ENCODE measurements around the gene ERV3-1. TPM values are rescaled to one million over a fixed set of nuclear protein-coding genes. Genes with fewer than 3 reads are reported as not detected.

The ERV3-1 gene
- total RNA-seq (2022; extraction: Qiagen RNA extraction): 1.9 to 3.7 TPM (median 3.1 TPM) in 5 replicates

DNA sequence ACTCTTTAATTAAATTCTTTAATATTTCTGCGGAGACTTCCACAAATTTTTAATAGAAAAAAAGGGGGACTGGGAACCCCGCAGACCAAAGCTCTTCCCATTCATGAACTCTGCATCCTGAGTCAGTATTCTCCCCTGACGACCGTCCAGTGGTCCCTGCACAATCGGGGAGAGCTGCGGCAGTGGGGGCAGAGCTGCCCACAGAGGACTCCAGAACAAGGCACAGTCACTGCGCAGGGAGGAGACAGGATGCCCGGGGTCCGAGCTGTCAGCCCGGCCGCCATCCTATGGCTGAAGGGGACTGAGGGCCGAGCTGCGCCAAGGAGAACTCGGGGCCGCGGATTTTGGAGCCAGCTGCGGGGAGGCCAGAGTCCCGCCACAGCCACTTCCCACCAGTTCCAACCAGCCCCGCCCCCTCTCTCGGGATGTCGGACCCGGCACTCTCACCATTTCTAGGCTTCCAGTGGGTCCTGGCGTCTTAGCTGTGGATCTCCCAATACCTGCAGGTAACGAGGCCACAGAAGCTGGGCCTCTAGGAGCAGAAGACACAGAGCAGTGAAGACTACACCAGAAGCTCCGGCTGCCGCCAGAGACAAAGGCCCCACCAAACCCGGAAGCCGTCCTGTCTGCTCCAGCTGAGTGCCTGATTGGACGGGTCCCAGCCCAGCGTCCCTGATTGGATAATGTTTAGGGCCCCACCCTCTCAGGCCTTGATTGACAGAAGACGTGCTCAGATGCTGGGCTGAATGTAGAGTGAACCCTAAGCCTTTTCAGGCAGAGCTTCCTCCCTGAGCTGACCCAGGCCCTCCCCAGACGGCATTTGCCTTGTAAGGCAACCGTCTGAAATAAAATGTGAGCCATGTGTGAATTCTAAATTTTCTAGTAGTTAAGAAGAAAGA is at the start of gene ERV3-1:
Gene ERV3-1 (minus strand): TSS at position 594 of the 899 bp plus-strand sequence. CDS start 13,661 bp downstream, outside the sequence.

GRCh38 chr7:64990936-64991335 is 15.6 kb downstream of the ERV3-1 start, which contains the start of gene ZNF117:
Gene ZNF117, minus strand, starts transcription at chr7:64991036.

Other genes starting within 250 kb of the ERV3-1 start
- 2.5 to 3.2 TPM (median 3.0 TPM) in 5 replicates for gene ZNF138, start 212.3 kb downstream of the ERV3-1 start, total RNA-seq (2022; extraction: Qiagen RNA extraction)
- gene ZNF273, start 103.4 kb downstream of the ERV3-1 start, total RNA-seq (2022; extraction: Qiagen RNA extraction): 1.7 to 2.6 TPM (median 2.3 TPM) in 5 replicates
- gene ZNF117, start 15.7 kb downstream of the ERV3-1 start, total RNA-seq (2022; extraction: Qiagen RNA extraction): 0.15 to 0.21 TPM (median 0.17 TPM) in 5 replicates